ENCODE measurements around the gene GLG1.
"Not testable (repeated sequence)": the region's sequence is repeated elsewhere in the genome, so short reads cannot be mapped to it uniquely, and the experiment has no call there.

DNA sequence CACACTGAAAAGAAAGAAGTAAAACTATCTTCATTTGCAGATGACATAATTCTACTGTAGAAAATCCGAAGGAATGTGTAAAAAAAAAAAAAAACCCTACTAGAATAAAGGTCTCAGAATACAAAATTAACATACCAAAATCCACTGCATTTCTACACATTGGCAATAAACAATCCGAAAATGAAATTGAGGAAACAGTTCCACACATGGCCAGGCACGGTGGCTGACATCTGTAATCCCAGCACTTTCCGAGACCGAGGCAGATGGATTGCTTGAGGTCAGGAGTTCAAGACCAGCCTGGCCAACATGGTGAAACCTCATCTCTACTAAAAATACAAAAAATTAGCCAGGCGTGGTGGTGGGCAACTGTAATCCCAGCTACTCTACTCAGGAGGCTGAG is 181.2 kb downstream of the GLG1 start:
- not testable (repeated sequence) for TF ChIP-seq CTCF (IDR thresholded peaks at IDR 0.05 in 2 of 3, conservative IDR thresholded peaks at IDR 0.05 in 1 of 3; ENCODE audit: borderline replicate concordance in 1 of 3, insufficient read depth in 1 of 3, low read depth in 2 of 3, low read length in 2 of 3); POLR2AphosphoS5 (IDR thresholded peaks at IDR 0.05; ENCODE audit: low read depth, low read length); SP1 (IDR thresholded peaks at IDR 0.05; ENCODE audit: low read depth); ATF3 (IDR thresholded peaks at IDR 0.05); SIN3A (IDR thresholded peaks at IDR 0.05; ENCODE audit: low read depth); RAD21 (IDR thresholded peaks at IDR 0.05; ENCODE audit: low read depth); JUND (IDR thresholded peaks at IDR 0.05); EZH2phosphoT487 (IDR thresholded peaks at IDR 0.05; ENCODE audit: borderline replicate concordance); POLR2A (IDR thresholded peaks at IDR 0.05; ENCODE audit: borderline replicate concordance, extremely low read depth, insufficient read depth, insufficient read length); EGR1 (IDR thresholded peaks at IDR 0.05; ENCODE audit: low read depth); YY1 (IDR thresholded peaks at IDR 0.05; ENCODE audit: extremely low read depth, insufficient replicate concordance, low read depth, low read length); EZH2 (IDR thresholded peaks at IDR 0.05); CBX3 (IDR thresholded peaks at IDR 0.05; ENCODE audit: low read depth)
- TF ChIP-seq, protein P1, sequence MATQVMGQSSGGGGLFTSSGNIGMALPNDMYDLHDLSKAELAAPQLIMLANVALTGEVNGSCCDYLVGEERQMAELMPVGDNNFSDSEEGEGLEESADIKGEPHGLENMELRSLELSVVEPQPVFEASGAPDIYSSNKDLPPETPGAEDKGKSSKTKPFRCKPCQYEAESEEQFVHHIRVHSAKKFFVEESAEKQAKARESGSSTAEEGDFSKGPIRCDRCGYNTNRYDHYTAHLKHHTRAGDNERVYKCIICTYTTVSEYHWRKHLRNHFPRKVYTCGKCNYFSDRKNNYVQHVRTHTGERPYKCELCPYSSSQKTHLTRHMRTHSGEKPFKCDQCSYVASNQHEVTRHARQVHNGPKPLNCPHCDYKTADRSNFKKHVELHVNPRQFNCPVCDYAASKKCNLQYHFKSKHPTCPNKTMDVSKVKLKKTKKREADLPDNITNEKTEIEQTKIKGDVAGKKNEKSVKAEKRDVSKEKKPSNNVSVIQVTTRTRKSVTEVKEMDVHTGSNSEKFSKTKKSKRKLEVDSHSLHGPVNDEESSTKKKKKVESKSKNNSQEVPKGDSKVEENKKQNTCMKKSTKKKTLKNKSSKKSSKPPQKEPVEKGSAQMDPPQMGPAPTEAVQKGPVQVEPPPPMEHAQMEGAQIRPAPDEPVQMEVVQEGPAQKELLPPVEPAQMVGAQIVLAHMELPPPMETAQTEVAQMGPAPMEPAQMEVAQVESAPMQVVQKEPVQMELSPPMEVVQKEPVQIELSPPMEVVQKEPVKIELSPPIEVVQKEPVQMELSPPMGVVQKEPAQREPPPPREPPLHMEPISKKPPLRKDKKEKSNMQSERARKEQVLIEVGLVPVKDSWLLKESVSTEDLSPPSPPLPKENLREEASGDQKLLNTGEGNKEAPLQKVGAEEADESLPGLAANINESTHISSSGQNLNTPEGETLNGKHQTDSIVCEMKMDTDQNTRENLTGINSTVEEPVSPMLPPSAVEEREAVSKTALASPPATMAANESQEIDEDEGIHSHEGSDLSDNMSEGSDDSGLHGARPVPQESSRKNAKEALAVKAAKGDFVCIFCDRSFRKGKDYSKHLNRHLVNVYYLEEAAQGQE (IDR thresholded peaks at IDR 0.05; ENCODE audit: low read depth): not testable (repeated sequence)
